ENCODE results near the gene SH3RF3. TPM values are rescaled to one million over a fixed set of nuclear protein-coding genes. Genes with fewer than 3 reads are reported as not detected.

The SH3RF3 gene
- total RNA-seq, 3 donors from 2014 or later = 3.2 to 5.6 (median 4.6) TPM

DNA sequence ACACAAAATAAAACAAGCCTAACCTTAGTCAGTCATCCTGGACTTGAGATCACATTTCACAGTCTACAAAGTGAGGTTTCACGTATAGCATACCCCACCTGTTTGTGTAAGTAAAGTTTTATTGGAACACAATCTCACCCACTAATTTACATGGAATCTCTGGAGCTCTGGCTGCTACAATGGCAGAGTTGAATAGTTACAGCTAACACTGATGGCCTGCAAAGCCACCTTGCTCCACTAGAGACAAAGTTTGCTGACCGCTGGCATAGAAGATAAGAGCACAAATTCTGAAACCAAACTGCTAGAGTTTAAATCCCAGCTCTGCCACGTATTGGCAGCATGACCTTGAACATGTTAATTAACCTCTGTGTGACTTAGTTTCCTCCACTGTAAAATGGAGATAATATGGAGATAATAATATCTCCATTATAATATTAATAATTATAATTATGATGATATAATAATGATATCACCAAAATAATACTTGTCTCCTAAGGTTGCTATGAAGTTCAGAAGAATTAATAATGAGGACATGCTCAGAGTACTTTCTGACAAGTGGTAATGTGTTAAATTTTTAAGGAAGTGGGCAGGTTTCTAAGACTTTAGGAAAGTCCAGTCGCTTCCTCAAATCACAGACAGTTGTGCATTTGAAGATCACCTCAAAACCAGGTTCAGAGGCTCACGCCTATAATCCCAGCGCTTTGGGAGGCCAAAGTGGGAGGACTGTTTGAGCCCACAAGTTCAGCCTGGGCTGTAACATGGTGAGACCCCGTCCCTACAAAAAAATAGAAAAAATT lies 204.6 kb downstream of the SH3RF3 start:
- Histone ChIP-seq H3K9me3 (no peaks in the 10 kb centered on the region), H3K4me3 (no peak overlapping the region), H3K4me1 (peaks cover 8 to 10% of the 10 kb centered on the region in 2 donors), H3K36me3 (no peaks in the 10 kb centered on the region), H3K27ac (no peak overlapping the region), H3K27me3 (no peaks in the 10 kb centered on the region)
- no peak for TF ChIP-seq POLR2A (IDR thresholded peaks at IDR 0.05)
- TF ChIP-seq POLR2AphosphoS5 (IDR thresholded peaks at IDR 0.05) = no peak
- TF ChIP-seq CTCF (IDR thresholded peaks at IDR 0.05) = no peak
- intact Hi-C loops (cut with DNase I; ENCODE audit: low total_unique reads) = no loop called here
- no peak for DNase-seq (ENCODE audit: low spot score in 2 of 2)

DNA sequence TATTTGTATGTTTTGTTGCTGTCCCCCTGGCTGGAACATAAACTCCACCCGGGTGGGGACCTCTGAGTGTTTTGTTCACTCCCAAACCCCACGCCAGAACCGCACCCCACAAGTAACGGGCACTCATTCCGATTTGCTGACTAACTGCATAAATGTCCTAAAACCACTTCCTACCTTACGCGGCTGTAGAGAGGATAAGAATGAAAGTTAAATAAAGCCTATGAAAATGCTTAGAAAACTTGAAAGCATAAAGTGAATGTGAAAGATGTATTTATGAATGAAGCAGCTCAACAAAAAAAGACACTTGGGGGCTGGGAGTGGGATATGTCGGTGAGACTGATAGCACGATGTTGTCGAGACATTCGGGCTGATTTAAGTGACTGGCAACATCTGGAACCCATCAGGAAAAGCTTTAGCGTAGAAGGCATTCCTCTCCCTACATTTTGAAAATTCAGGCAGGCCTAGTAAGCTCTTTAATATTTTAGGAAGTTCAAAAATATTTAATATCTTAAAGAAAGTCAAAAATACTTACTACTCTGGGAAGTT lies 206.7 kb downstream of the SH3RF3 start:
- Histone ChIP-seq H3K27me3 (no peaks in the 10 kb centered on the region), H3K4me3 (no peak overlapping the region), H3K27ac (no peak overlapping the region), H3K4me1 (peaks cover 8 to 10% of the 10 kb centered on the region in 2 donors), H3K9me3 (no peaks in the 10 kb centered on the region), H3K36me3 (no peaks in the 10 kb centered on the region)
- TF ChIP-seq POLR2AphosphoS5 (IDR thresholded peaks at IDR 0.05) (no peak), CTCF (IDR thresholded peaks at IDR 0.05) (no peak)
- intact Hi-C loops (cut with DNase I; ENCODE audit: low total_unique reads) = no loop called here
- DNase-seq (ENCODE audit: low spot score in 2 of 2) = no peak

DNA sequence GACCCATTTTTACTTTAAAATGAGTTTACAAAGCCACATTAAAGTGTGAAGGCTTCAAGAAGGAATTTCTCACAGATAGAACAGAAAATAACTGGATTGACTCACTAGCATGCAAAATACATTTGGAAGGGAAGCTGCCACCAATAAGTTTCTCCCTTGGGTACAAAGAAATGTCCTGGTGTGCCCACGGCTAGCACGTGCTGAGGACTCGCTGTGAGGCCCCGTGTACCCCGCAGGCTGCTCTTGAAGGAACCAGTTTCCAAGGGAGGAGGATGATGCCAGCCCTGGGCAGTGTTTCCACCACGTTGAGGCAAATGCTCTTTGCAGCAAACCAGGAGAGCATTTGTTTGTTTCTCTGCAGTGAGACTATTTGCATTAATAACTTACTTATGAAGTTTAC lies 207.3 kb downstream of the SH3RF3 start:
- intact Hi-C loops (cut with DNase I; ENCODE audit: low total_unique reads) = no loop called here
- DNase-seq (ENCODE audit: low spot score in 2 of 2) = no peak
- Histone ChIP-seq H3K27me3 (no peaks in the 10 kb centered on the region), H3K4me3 (no peak overlapping the region), H3K9me3 (no peaks in the 10 kb centered on the region), H3K36me3 (no peaks in the 10 kb centered on the region), H3K27ac (no peak overlapping the region), H3K4me1 (peaks cover 6 to 10% of the 10 kb centered on the region in 2 donors)
- no peak for TF ChIP-seq CTCF (IDR thresholded peaks at IDR 0.05)

DNA sequence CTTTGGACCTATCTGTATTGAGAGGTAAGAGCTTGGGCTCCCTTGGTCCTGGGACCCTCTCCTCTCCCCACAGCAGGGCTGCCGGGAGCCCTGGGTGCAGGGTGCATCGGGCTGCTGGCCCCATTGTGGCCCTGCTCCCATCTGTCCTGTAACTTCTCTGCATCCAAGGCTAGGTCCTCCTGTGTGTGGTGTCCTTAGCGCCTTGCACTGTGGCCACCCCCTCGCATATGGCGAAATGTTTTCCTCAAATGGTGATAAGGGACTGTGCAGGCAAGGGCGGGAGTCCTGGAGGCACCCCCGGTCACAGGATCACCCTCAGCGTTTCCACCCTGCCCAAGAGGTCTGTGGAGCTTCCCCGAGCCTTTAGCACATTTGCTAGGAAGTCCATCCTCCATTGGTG lies 208.2 kb downstream of the SH3RF3 start:
- no peak for DNase-seq (ENCODE audit: low spot score in 2 of 2)
- TF ChIP-seq POLR2A (IDR thresholded peaks at IDR 0.05) (no peak), POLR2AphosphoS5 (IDR thresholded peaks at IDR 0.05) (no peak), CTCF (IDR thresholded peaks at IDR 0.05) (no peak)
- Histone ChIP-seq H3K4me1 (peaks cover 0 to 4% of the 10 kb centered on the region in 2 donors), H3K27ac (no peak overlapping the region), H3K27me3 (no peaks in the 10 kb centered on the region), H3K36me3 (no peaks in the 10 kb centered on the region), H3K4me3 (no peak overlapping the region), H3K9me3 (no peaks in the 10 kb centered on the region)
- intact Hi-C loops (cut with DNase I; ENCODE audit: low total_unique reads) = no loop called here

- Histone ChIP-seq H3K27ac (no peak overlapping the region), H3K4me1 (no peaks in the 10 kb centered on the region), H3K9me3 (no peaks in the 10 kb centered on the region), H3K36me3 (no peaks in the 10 kb centered on the region), H3K4me3 (no peak overlapping the region), H3K27me3 (no peaks in the 10 kb centered on the region)
- intact Hi-C loops (cut with DNase I; ENCODE audit: low total_unique reads) = no loop called here
- no peak for TF ChIP-seq CTCF (IDR thresholded peaks at IDR 0.05)
- TF ChIP-seq POLR2AphosphoS5 (IDR thresholded peaks at IDR 0.05) = no peak
- no peak for TF ChIP-seq POLR2A (IDR thresholded peaks at IDR 0.05)
- no peak for DNase-seq (ENCODE audit: low spot score in 2 of 2)
Measured at GRCh38 chr2:109339519-109339966, 210.5 kb downstream of the SH3RF3 start.

Measured in breast epithelium (tissue), 4 donors.